ENCODE data around the gene ME3. TPM values are rescaled to one million over a fixed set of nuclear protein-coding genes. Genes with fewer than 3 reads are reported as not detected.

The ME3 gene
- total RNA-seq, 1 experiment from 2014 or later: 0.30 TPM

DNA sequence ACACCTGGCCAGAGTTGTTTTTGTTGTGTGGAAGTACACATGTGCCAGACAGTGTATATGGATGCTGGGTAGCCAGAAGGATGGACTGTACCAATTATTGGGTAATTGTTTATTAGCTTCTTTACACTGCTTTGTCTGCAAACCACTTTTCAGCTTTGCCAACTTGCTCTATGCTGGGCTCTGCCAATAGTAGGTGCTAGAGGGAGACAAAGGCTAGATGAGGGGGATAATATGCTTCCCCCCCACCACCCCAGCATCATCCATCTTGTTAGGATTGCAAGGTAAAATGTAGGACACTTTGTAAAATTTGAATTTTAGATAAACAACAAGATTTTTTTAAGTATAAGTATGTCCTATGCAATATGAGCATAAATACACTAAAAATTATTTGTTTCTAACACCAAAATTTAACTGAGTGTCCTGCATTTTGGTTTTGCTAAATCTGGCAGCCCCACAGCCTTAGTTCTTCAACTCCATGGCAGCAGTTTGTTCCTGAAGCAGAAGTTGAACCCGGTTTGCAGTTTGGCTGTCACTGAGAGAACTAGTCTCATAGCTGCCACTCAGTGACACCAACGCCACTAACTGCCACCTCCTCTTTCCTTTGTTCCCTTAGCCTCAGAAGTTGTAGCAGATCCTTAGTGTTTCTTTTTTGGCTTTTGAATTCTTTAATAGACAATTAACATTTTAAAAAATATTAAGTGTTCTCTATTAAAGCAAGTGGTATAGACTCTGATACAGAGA is 219.0 kb downstream of the ME3 start:
- Histone ChIP-seq H3K27me3 (ENCODE audit: insufficient read depth, low read length) (no peaks in the 10 kb centered on the region), H3K9me2 (ENCODE audit: insufficient read depth) (no peaks in the 10 kb centered on the region), H3K79me2 (ENCODE audit: insufficient read depth, low read length) (no peaks in the 10 kb centered on the region), H3K4me3 (replicated peaks in 1 of 2; ENCODE audit: low read depth in 1 of 2, low read length in 2 of 2) (no peak overlapping the region), H3K27ac (ENCODE audit: low read depth, low read length) (no peak overlapping the region), H3K4me1 (ENCODE audit: control insufficient read depth in 1 of 2, insufficient read depth in 2 of 2, low read length in 2 of 2) (no peaks in the 10 kb centered on the region), H3K36me3 (ENCODE audit: control insufficient read depth in 1 of 2, insufficient read depth in 2 of 2, low read length in 2 of 2) (no peaks in the 10 kb centered on the region), H2AFZ (ENCODE audit: low read depth, low read length, poor library complexity, severe bottlenecking) (no peak overlapping the region), H3K9ac (ENCODE audit: low read length) (no peak overlapping the region), H4K20me1 (ENCODE audit: insufficient read depth) (no peaks in the 10 kb centered on the region), H3K4me2 (ENCODE audit: low read length) (no peak overlapping the region), H3K9me3 (ENCODE audit: control insufficient read depth in 1 of 2, insufficient read depth in 1 of 2, low read depth in 1 of 2, low read length in 2 of 2) (no peaks in the 10 kb centered on the region)
- DNase-seq (ENCODE audit: low read depth, low spot score) (no peak), ATAC-seq (no peak; the same call in 1 of the 2 replicates)
- TF ChIP-seq, protein P1, sequence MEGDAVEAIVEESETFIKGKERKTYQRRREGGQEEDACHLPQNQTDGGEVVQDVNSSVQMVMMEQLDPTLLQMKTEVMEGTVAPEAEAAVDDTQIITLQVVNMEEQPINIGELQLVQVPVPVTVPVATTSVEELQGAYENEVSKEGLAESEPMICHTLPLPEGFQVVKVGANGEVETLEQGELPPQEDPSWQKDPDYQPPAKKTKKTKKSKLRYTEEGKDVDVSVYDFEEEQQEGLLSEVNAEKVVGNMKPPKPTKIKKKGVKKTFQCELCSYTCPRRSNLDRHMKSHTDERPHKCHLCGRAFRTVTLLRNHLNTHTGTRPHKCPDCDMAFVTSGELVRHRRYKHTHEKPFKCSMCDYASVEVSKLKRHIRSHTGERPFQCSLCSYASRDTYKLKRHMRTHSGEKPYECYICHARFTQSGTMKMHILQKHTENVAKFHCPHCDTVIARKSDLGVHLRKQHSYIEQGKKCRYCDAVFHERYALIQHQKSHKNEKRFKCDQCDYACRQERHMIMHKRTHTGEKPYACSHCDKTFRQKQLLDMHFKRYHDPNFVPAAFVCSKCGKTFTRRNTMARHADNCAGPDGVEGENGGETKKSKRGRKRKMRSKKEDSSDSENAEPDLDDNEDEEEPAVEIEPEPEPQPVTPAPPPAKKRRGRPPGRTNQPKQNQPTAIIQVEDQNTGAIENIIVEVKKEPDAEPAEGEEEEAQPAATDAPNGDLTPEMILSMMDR (IDR thresholded peaks at IDR 0.05 in 2 of 3, conservative IDR thresholded peaks at IDR 0.05 in 1 of 3; ENCODE audit: borderline replicate concordance in 1 of 3, insufficient read depth in 1 of 3, low read depth in 2 of 3, low read length in 2 of 3): peak in 2 of 3 experiments; percentile 39 to 51; a peak in 4 of 6 replicates
- TF ChIP-seq JUND (IDR thresholded peaks at IDR 0.05): no peak
- ChIA-PET POLR2A (no interaction called here), CTCF (interaction anchor here (0.6 to 5.3 kb wide), 5 partner anchors 11 to 598 kb away, joined by 3 to 27 read pairs (median 3); partner anchors contain the start of gene CCDC83), RAD21 (ENCODE audit: low non-redundant PET in 1 of 2, low total read pairs in 2 of 2, uncharacterized antibody in 2 of 2, unreplicated experiment in 2 of 2) (interaction anchor here in 1 of 2 experiments (0.6 kb wide), 1 partner anchor 68 kb away, joined by 3 read pairs; no protein-coding TSS in a partner anchor)
- intact Hi-C loops (cut with micrococcal nuclease): loop anchor here (10.0 kb wide), 1 partner anchor 599 kb away; the partner anchor contains the start of gene CCDC83
- no TSS peak for BruUV-seq (replicated peaks)

DNA sequence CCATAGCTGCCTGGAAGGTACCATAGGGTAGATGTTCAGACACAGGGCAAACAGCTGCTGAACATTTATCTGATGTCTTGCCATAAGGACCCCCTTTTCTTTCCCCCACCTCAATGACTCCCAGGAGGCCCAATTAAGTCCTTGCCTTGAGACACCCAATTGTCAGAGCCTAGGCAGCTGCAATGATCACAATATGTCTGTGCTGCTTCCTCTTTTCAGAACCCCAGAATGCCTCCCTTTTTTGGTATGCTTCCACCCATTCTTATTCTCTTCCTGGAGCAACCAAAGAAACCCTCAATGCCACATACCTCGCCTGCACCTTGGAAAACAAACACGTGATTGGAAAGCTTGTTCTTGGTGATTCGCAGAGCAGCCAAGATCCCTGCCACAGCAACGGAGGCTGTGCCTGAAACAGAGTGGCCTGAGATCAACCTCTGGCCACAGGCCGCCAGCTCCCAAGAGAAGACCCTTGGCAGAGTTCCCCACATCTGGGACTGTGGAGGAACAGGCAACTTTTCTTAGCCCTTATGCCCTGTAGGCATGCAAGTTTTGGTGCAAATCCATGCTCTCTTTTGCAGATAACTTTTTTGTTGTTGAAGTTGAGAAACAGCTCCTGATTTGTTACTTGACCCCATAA is 222.3 kb downstream of the ME3 start:
- no peak for DNase-seq (ENCODE audit: low read depth, low spot score)
- Histone ChIP-seq H4K20me1 (ENCODE audit: insufficient read depth) (no peaks in the 10 kb centered on the region), H3K36me3 (ENCODE audit: control insufficient read depth in 1 of 2, insufficient read depth in 2 of 2, low read length in 2 of 2) (no peaks in the 10 kb centered on the region), H3K4me3 (replicated peaks in 1 of 2; ENCODE audit: low read depth in 1 of 2, low read length in 2 of 2) (no peak overlapping the region), H3K4me2 (ENCODE audit: low read length) (no peak overlapping the region), H3K27ac (ENCODE audit: low read depth, low read length) (no peak overlapping the region), H3K9me2 (ENCODE audit: insufficient read depth) (no peaks in the 10 kb centered on the region), H3K79me2 (ENCODE audit: insufficient read depth, low read length) (no peaks in the 10 kb centered on the region), H3K9me3 (ENCODE audit: control insufficient read depth in 1 of 2, insufficient read depth in 1 of 2, low read depth in 1 of 2, low read length in 2 of 2) (no peaks in the 10 kb centered on the region), H3K4me1 (ENCODE audit: control insufficient read depth in 1 of 2, insufficient read depth in 2 of 2, low read length in 2 of 2) (no peaks in the 10 kb centered on the region), H3K27me3 (ENCODE audit: insufficient read depth, low read length) (no peaks in the 10 kb centered on the region), H3K9ac (ENCODE audit: low read length) (no peak overlapping the region), H2AFZ (ENCODE audit: low read depth, low read length, poor library complexity, severe bottlenecking) (no peak overlapping the region)
- BruUV-seq (replicated peaks): no TSS peak
- ChIA-PET POLR2A (no interaction called here), CTCF (no interaction called here), RAD21 (ENCODE audit: low non-redundant PET in 1 of 2, low total read pairs in 2 of 2, uncharacterized antibody in 2 of 2, unreplicated experiment in 2 of 2) (no interaction called here)
- intact Hi-C loops (cut with micrococcal nuclease): loop anchor here (10.0 kb wide), 1 partner anchor 595 kb away; the partner anchor contains the start of gene CCDC83
- ATAC-seq: no peak
- TF ChIP-seq, protein P2, sequence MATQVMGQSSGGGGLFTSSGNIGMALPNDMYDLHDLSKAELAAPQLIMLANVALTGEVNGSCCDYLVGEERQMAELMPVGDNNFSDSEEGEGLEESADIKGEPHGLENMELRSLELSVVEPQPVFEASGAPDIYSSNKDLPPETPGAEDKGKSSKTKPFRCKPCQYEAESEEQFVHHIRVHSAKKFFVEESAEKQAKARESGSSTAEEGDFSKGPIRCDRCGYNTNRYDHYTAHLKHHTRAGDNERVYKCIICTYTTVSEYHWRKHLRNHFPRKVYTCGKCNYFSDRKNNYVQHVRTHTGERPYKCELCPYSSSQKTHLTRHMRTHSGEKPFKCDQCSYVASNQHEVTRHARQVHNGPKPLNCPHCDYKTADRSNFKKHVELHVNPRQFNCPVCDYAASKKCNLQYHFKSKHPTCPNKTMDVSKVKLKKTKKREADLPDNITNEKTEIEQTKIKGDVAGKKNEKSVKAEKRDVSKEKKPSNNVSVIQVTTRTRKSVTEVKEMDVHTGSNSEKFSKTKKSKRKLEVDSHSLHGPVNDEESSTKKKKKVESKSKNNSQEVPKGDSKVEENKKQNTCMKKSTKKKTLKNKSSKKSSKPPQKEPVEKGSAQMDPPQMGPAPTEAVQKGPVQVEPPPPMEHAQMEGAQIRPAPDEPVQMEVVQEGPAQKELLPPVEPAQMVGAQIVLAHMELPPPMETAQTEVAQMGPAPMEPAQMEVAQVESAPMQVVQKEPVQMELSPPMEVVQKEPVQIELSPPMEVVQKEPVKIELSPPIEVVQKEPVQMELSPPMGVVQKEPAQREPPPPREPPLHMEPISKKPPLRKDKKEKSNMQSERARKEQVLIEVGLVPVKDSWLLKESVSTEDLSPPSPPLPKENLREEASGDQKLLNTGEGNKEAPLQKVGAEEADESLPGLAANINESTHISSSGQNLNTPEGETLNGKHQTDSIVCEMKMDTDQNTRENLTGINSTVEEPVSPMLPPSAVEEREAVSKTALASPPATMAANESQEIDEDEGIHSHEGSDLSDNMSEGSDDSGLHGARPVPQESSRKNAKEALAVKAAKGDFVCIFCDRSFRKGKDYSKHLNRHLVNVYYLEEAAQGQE (IDR thresholded peaks at IDR 0.05; ENCODE audit: low read depth): no peak
- TF ChIP-seq CBX3 (IDR thresholded peaks at IDR 0.05; ENCODE audit: low read depth) (no peak), POLR2A (IDR thresholded peaks at IDR 0.05; ENCODE audit: borderline replicate concordance, extremely low read depth, insufficient read depth, insufficient read length) (no peak), JUND (IDR thresholded peaks at IDR 0.05) (no peak), EZH2 (IDR thresholded peaks at IDR 0.05) (no peak), RAD21 (IDR thresholded peaks at IDR 0.05; ENCODE audit: low read depth) (no peak), SIN3A (IDR thresholded peaks at IDR 0.05; ENCODE audit: low read depth) (no peak), ELF1 (IDR thresholded peaks at IDR 0.05; ENCODE audit: borderline replicate concordance, low read depth) (no peak)
- TF ChIP-seq, protein P3, sequence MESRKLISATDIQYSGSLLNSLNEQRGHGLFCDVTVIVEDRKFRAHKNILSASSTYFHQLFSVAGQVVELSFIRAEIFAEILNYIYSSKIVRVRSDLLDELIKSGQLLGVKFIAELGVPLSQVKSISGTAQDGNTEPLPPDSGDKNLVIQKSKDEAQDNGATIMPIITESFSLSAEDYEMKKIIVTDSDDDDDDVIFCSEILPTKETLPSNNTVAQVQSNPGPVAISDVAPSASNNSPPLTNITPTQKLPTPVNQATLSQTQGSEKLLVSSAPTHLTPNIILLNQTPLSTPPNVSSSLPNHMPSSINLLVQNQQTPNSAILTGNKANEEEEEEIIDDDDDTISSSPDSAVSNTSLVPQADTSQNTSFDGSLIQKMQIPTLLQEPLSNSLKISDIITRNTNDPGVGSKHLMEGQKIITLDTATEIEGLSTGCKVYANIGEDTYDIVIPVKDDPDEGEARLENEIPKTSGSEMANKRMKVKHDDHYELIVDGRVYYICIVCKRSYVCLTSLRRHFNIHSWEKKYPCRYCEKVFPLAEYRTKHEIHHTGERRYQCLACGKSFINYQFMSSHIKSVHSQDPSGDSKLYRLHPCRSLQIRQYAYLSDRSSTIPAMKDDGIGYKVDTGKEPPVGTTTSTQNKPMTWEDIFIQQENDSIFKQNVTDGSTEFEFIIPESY (IDR thresholded peaks at IDR 0.05; ENCODE audit: extremely low read depth, insufficient replicate concordance, low read length): no peak

Data from HCT116 (cell line).